GM19023 (cell line): ENCODE results near the gene RNF175.

ENCODE experiments used
- ATAC-seq: cut with Tn5 transposase; IDR thresholded peaks from one replicate; pipeline ENCODE4 v1.9.1; 2021; ENCODE audit warnings: mild to moderate bottlenecking, moderate library complexity; ENCODE audit not compliant: unreplicated experiment

RNF175 gene

GRCh38 chr4:153750197-153750817 lies 9.5 kb downstream of the RNF175 start:
- ATAC-seq, result peak; percentile 72

DNA sequence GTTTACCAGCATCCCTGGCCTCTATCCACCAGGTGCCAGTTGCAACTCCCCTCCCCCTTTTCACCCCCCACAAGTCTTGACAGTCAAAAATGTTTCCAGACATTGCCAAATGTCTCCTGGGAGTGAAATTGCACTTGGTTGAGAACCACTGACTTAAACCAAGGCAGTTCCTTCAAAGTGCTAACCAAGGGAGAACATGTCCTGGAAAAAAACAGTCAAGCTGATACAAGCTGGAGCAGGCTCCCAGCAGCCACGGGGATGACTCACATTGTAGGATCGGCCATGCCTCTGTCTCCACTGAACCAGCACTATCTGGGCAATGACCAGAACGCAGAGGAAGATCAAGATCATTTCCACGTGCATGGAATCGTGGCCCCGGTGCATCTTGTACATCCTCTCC lies 11.4 kb downstream of the RNF175 start:
- no peak for ATAC-seq

DNA sequence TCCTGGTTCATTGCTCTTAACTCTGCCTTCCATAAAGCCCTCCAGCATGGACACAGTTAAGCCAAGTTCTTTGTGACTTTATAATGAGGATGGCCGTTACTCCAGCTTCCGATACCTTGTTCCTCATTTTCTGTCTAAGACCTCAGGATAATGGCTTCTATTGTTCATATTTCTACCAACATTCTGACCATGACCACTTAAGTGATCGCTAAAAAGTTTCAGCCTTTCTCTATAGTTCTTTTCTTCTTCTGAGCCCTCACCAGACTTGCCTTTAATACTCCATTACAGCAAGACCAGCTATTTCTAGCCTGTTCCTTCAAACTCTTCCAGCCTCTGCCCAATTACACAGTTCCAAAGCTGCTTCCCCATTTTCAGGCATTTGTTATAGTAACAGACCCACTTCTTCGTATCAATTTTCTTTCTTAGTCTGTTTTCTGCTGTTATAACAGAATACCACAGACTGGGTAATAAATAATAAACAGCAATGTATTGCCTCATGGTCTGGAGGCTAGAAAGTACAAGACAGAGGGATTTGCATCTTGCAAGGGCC lies 12.3 kb downstream of the RNF175 start:
- no peak for ATAC-seq

GRCh38 chr4:153745651-153746050 lies 14.2 kb downstream of the RNF175 start:
- ATAC-seq, result no peak

DNA sequence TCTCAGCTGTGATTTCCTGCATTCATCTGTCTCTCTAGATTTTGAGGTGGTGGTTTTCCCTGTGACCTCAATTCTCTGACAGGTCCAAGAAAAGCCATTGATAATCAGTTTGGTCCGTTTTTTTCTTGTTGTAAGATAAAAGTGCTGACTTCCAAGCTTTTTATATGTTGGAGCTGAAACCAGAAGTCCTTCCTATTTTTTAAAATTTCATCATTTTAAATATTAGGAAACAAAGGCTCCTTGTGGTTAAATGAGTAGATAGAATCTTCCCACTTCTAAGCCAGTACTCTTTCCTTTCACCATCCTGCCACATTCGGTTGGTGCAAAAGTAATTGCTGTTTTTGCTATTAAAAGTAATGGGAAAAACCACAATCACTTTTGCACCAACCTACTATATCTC lies 18.3 kb downstream of the RNF175 start:
- no peak for ATAC-seq

- ATAC-seq, result no peak
These were observed 23.8 kb downstream of the RNF175 start for GRCh38 chr4:153735906-153736461.

DNA sequence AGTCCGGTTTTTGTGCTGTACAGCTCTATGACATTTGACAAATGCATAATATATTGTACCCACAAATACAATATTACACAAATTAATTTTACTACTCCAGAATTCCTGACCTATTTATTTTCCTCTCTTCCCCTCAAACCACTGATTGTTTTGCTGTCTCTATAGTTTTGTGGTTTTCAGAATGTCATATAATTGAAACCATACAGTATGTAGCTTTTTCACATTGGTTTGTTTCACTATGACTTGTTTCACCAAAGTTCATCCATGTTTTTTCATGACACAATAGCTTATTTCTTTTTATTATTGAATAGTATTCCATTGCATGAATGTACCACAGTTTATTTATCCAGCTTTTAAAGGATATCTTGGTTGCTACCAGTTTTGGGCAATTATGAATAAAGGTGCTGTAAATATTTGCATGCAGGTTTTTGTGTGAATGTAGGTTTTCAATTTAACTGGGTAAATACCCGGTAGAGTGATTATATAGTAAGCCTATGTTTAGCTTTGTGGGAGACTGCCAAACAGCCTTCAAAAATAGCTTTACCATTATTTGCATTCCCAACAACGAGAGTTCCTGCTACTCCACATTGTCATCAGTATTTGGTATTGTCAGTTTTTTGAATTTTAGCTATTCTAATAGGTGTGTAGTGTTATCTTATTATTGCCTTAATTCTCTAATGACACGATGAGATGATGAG lies 25.9 kb downstream of the RNF175 start:
- ATAC-seq, result no peak

- ATAC-seq, result no peak
These were observed 28.6 kb downstream of the RNF175 start for GRCh38 chr4:153731239-153731638.

- no peak for ATAC-seq
These were observed 29.9 kb downstream of the RNF175 start for GRCh38 chr4:153729895-153730294.

GRCh38 chr4:153728660-153729059 lies 31.2 kb downstream of the RNF175 start:
- ATAC-seq, result peak; percentile 69

GRCh38 chr4:153728151-153728550 lies 31.7 kb downstream of the RNF175 start:
- no peak for ATAC-seq

DNA sequence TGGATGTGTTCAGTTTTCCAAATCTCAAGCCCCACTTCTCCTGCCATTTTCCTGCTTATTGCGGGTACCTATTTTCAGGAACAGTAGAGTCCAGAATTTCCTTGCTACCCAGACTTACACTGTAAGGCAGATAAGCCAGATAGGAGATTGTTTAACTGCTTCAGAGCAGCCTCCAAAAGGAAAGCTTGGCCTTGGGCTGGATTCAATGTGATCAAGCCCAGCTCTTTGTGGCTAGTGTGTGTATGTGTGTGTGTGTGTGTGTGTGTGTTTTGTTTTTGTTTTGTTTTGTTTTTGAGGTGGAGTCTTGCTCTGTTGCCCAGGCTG lies 34.0 kb downstream of the RNF175 start:
- no peak for ATAC-seq

DNA sequence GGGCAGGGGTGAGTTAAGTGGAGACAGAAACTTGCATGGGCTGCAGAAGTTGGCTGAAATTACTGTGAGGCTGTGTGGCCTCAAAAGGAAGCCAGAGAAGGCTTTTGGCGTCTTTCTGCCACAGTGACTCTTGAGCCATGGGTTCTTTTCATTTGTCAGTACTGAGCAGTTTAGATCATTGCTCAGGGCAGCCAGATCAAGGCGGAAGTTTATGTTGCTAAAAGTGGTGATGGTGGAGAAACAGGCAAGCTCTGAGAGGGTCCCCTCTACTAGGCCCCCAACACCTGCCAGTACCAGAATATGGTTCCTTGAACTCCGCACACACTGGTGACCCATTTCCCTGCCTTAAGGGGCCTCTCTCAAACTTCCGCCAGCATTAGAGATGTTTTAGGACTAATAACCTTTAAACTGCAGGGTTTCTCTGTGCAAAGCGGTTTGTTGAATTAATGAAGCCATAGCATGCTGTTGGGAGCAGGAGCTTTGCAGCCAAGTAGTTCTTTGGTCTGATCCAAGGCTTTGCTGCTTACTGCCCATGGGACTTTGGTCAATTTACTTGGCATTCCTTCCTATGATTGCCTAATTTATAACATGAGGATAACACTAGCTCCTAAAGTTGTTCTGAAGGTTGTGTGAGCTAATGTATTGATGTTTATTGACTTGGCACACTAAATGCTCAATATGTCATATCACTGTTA lies 34.5 kb downstream of the RNF175 start:
- no peak for ATAC-seq

DNA sequence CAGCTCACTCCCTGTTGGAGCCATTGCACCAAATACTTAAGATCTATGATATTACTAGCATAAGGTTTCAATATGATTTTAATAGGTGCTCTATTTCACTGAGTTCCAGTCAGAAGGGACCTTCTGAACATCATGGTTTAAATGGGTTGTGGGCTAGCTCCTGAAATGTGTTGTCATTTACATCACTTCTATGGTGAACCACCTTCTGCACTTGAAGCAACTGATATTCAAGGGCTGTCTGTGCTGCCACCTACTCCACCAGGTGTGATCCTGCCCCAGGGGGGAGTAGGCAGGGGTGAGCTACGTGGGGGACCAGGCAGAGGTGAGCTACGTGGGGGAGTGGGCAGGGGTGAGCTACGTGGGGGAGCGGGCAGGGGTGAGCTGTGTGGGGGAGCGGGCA lies 35.2 kb downstream of the RNF175 start:
- no peak for ATAC-seq

GRCh38 chr4:153722036-153722435 lies 37.8 kb downstream of the RNF175 start:
- no peak for ATAC-seq

GRCh38 chr4:153713866-153714646 lies 45.8 kb downstream of the RNF175 start:
- ATAC-seq, result no peak

GRCh38 chr4:153710681-153711080 lies 49.1 kb downstream of the RNF175 start:
- no peak for ATAC-seq

GRCh38 chr4:153706519-153706918 lies 53.3 kb downstream of the RNF175 start:
- ATAC-seq, result peak; percentile 36

- ATAC-seq, result peak; percentile 60
These were observed 53.9 kb downstream of the RNF175 start for GRCh38 chr4:153705743-153706468.

GRCh38 chr4:153704522-153704921 lies 55.3 kb downstream of the RNF175 start:
- no peak for ATAC-seq
